ENCODE measurements around the gene STOM.
"Not testable (repeated sequence)": the region's sequence is repeated elsewhere in the genome, so short reads cannot be mapped to it uniquely, and the experiment has no call there.

The STOM gene, protein sequence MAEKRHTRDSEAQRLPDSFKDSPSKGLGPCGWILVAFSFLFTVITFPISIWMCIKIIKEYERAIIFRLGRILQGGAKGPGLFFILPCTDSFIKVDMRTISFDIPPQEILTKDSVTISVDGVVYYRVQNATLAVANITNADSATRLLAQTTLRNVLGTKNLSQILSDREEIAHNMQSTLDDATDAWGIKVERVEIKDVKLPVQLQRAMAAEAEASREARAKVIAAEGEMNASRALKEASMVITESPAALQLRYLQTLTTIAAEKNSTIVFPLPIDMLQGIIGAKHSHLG

DNA sequence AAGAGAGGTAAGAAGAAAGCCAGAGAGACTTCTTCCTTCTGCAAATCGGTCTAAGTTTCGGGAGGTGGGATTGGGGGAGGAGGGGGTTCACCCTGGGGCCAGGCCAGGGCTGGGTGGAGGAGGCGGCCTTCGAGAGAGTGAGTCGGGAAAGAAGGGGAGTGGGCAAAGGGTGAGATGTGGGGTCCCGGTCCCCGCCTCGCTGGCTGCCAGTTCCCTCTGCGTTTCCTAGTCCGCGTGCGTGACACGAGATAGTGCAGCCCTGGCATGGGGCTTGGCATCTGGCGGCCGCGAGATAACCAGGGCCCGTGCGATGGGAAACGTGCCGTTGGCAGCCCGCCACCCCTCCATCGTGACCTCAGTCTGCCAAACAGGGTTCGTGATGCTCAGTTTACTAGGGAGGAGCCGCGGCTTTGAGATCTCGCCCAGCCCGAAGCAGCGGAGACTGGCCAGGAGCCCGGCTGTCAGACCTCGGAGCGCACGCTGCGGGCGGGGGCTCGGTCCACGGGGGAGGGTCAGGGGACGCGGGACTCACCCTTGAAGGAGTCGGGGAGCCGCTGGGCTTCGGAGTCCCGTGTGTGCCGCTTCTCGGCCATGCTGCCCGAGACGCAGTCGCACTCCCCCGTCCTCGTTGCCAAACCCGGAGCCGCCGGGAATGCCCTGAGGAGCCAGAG lies at the start of gene STOM:
Gene STOM (minus strand): TSS at position 656 of the 671 bp plus-strand sequence. CDS start 63 bp downstream, at position 593.
- DNase-seq, result peak in 1 of 2 experiments; percentile 46

DNA sequence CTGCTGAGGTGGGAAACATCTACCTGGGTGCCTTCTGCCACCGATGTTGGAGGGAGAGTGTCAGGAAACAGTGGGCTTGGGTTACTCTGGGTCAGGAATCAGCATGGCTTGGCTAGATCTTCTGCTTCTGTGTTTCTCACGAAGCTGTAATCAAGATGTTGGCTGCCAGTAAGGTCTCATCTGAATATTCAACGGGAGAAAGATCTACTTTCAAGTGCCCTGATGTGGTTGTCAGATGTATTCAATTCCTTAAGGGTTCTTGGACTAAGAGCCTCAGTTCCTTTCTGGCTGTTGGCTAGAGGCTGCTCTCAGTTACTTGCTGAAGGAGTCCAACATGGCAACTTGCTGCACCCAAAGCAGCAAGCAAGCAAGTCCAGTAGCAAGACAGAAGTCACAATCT lies 41.9 kb upstream of the STOM start:
- no peak for DNase-seq

DNA sequence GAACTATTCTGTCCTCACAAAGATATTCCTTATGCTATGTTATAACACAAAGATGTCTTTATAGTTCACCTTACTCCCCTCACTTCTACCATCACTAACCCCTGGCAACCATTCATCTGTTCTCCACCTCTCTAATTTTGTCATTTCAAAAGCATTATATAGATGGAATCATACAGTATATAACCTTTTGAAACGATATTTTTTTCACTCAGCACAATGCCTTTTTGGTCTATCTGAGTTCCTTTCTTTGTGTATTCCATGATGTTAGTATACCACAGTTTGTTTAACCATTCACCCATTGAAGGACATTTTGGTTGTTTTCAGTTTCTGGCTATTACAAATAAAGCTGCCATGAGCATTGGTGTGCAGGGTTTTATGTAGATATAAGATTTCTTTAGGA lies 35.8 kb upstream of the STOM start:
- no peak for DNase-seq

DNA sequence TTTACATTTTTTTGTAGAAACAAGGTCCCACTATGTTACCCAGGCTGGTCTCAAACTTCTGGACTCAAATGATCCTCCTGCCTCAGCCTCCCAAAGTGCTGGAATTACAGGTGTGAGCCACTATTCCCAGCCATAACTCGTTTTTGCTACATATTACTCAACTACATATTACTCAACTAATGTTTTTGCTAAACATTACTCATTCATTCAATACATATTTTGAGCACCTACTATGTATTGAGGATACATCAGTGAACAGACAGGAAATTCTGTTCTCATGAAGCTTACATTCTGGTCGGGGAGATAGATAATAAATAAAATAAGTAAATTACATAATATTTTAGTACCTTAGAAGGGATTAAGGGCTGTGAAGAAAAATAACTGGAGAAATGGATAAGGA lies 34.9 kb upstream of the STOM start:
- no peak for DNase-seq

DNA sequence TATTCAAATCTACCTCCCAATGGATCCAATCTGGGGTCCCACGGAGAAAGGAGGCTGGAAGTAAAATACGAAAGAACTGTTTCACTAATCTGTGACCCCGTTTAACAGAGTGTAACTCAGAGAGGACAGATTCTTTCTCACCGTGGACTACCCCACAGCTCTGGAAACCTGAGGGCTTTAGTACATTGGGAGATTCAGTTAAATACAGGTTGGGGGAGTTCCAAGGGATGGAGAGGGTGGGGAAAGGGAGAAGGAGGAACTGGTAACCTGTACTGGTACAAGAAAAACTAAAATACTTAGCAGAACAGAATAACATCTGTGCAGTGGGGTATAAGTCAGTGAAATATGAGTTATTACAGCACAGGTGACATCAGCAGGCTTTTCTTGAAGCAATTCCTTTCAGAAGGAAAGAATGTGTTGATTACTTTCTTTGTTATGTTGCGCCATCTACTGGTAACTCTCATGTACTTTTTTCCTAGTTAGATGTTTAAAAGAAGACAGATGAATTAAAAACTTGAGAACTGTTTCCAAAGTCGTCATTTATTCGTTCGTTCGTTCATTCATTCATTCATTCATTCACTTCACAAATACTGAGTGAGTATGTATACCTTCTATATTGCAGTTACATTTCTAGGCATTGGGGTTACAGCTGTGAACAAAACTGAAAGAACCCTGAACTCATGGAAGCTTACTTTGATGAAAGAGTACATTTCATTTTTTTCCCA lies 30.0 kb upstream of the STOM start:
- peak; percentile 15 to 55 for DNase-seq

DNA sequence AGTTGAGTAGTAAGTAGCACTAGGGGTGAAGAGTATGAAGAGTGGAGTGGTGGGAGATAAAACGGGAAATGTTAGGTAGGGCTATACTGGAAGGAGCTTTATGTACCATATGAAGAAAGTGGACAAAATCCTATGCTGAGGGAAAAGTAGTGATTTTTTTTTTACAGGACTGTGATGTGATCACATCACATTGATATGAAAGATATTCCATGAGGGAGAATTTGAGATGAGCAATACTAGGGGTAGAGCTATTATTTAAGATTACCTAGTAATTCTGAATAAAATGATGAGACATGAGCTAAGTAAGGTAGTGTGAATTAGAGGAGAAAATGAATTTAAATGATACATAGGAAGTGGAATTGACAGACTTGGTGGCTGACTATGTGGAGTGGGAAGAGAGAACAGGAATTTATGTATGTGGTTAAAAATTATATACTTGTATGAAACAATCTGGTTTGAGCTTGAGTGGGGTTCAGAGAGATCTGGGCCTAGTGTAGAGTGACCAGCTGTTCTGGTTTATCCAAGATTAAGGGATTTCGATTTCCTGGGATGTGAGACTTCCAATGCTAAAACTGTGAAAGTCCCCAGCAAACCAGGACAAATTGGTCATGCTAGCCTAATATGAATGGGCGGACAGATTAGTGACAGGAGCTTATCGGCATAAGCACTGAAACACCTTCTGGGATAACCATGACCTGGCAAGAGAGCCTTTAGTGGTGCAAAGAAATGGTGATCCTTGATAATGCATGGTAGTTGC lies 29.3 kb upstream of the STOM start:
- DNase-seq, result no peak

DNA sequence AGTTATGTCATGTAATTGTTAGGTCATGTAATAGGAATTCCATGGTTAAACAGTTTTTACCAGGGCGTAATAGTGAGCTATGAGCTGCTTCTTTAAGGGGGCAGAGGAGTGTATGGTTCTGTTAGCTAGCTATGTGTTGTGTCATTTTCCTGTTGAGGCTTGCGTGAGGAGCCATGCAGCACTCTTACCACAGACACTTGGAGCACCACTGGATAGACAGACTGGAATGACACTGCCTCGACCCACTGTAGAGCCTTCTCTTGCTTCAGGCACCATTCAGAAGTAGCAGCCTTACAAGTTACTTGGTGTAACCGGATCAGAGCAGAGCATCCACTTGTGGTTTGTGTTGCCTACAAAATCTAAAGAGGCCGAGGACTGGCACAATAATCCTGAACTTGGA lies 28.3 kb upstream of the STOM start:
- no peak for DNase-seq

DNA sequence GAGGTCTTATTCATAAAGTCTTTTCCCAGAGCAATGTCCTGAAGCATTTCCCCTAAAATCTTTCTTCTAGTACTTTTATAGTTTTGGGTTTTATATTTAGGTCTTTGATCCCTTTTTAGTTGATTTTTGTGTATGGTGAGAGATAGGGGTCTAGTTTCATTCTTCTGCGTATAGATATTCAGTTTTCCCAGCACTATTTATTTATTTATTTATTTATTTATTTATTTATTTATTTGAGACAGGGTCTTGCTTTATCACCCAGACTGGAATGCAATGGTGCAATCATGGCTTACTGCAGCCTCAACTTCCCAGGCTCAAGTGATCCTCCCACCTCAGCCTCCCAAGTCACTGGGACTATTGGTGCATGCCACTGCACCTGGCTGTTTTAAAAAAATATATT lies 27.2 kb upstream of the STOM start:
- not testable (repeated sequence) for DNase-seq

DNA sequence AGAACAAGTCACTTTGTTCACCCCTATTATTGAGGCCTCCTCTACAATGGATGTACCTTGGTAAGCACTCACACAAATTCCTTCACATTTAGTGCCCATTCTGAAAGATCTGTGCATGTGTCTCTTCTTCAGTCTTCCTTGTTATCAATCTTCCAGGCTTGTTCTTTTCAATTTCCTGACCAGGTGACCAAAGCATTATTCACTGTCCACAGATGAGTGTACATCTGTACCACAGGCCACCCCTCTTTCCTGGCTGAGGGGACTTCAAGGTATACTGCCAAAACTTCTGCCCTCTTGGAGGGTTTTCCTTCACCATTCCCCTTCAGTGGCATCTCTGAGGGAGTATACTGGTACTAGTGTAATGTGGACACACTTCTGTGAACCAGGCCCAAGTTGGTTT lies 25.5 kb upstream of the STOM start:
- no peak for DNase-seq

DNA sequence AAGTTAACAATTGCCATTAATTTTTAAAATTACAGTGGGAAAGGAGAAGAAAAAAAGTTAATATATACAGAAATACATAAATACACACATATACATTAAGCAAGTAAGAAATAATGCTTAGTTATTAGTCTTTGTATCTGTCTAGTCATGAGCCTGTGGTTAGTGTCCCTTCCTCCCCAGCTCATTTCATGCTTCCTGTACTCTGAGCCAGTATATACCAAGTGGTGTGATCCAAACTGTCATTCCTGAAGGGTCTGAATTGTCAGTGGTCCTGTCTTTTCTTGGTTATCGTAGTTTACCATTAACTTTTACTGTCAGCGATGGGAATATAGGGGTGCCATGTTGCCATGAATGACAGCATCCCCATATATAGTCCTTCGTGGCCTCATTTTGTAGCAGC lies 24.2 kb upstream of the STOM start:
- no peak for DNase-seq

DNA sequence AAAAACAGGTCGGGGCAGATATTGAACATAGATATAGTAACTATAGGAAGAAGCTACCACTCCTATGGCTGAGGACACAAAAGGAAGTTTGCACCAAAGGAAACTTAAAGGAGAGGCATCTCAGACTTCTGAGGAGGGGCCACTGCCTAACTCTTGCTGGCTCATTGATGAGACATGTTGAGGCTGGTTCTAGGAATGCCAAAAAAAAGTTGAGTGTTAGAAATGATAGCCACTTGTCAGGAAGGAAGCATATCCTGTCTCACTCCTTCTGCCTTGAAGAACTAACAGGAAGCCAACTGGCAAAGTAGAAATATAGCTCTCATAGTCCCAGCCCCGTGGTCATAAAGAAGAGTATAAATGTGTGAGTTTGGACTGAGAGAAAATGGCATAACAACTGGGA lies 23.3 kb upstream of the STOM start:
- no peak for DNase-seq

DNA sequence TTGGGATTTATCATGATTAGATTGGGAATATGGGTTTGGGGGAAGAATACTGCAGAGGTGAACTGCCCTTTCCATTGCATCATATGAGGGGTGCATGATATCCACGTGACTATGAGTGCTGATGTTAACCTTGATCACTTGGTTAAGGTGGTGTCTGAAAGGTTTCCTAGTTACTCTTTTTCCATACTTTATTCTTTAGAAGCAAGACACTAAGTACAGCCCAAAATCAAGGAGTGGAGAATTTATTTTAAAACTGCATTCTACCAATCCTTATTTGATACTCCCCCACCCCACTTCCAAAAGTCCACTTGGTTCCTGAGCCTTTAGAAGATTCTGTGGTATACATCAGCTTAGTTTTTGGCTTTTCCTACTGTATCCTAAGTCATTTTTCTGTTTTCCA lies 20.3 kb upstream of the STOM start:
- DNase-seq, result no peak

DNA sequence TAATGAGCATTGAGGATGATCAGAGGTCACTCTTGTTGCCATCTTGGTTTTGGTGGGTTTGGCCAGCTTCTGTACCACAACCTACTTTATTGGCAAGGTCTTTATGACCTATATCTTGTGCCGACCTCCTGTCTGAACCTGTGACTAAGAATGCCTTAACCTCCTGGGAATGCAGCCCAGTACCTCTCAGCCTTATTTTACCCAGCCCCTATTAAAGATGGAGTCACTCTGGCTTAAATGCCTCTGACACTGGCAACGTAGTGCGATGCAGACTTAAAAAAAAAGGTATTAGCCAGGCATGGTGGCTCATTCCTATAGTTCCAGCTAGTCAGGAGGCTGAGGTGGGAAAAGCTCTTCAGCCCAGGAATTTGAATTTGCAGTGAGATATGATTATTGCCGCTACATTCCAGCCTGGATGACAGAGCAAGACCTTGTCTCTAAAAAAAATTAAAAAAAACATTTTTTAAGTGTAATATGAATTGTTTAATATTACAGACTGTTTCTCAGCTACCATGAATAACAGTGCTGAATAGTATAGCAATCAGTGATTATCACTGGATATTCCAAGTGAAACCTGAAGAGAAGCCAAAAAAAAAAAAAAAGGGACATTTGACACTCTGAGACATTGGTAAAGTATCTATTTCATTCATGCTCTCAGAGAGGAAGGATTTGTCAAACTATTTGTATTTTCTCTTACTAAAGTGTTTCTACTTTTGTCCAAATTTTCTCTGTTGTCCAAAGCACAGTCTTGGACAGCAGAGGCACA lies 18.3 kb upstream of the STOM start:
- no peak for DNase-seq

DNA sequence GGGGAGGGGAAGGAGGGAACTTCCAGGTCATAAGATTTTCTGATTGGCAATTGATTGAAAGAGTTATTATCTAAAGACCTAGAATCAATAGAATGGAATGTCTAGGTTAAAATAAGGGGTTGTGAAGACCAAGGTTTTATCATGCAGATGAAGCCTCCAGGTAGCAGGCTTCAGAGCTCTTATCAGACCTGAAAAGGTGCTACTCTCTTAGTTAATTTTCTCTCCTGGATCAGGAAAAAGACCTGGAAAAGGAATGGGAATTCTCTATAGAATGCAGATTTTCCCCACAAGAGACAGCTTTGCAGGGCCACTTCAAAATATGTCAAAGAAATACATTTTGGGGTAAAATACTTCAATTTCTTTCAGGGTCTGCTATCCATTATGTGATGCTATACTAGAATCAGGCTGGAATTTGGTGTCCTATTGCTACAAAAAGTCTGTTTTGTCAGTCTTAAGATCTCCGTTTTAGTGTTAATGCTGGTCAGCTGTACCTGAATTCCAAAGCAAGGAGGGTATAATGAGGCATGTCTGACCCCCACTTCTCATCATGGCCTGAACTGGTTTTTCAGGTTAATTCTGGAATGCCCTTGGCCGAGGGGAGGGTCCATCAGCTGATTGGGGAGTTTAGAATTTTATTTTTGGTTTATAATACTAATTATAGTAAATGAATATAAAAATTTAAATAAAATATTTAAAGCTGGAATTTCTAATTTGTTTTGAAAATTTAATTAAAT lies 16.6 kb upstream of the STOM start:
- no peak for DNase-seq

DNA sequence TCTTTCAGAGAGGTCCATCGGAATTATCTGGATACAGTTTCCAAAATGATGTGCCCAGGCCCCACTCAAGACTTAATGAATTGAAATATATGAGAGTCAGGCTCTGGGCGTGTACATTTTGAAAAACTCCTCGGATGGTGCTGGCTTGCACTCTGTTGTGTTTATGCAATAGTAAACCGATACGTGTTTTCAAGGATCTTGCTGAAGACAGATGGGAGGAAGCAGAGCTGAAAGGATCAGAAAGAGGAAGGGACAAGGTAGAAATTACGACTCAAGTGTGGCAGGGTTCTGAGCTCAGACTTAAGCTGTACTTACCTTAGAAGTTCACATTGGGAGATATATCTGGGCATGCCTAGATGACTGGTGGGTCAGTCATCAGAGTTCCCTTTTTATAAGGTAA lies 13.7 kb upstream of the STOM start:
- DNase-seq, result no peak

DNA sequence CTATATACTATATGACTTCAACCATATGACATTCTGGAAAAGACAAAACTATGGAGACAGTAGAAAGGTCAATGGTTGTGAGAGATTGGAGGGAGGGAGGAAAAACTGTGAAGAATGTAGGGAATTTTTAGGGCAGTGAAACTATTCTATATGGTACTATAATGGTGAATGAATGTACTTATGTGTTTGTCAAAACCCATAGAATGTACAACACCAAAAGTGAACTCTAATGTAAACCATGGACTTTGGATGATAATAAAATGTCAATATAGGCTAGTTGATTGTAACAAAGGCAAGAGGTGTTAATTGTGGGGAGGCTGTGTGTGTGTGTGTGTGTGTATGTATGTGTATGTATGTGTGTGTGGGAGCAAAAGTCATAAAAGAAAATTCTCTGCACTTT lies 10.8 kb upstream of the STOM start:
- no peak for DNase-seq

DNA sequence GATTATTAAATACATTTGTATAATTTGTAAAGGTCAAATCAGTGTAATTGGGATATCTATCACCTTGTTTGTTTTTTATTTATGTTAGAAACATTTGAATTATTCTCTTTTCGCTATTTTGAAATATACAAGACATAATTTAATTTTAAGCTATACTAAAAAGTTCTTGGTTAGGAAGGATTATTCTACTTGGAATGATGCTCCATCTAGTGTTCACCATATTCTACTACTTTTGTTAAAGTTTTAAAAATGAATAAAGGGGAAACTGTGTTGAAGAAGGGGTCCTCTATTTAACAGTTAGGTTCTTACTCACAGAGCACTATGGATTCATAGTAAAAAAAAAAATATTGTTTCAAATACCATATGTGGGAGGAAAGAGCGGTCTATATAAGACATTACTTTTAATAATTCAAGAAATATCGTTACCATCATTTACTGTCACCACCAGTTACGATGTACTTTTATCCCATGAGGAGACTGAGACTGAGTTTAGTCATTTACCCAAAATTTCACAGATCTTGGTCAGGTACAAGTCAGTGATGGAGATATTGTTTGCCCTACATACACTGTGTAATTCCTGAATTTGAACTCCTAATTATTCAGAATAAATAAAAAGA lies 6.3 kb upstream of the STOM start:
- DNase-seq, result no peak

DNA sequence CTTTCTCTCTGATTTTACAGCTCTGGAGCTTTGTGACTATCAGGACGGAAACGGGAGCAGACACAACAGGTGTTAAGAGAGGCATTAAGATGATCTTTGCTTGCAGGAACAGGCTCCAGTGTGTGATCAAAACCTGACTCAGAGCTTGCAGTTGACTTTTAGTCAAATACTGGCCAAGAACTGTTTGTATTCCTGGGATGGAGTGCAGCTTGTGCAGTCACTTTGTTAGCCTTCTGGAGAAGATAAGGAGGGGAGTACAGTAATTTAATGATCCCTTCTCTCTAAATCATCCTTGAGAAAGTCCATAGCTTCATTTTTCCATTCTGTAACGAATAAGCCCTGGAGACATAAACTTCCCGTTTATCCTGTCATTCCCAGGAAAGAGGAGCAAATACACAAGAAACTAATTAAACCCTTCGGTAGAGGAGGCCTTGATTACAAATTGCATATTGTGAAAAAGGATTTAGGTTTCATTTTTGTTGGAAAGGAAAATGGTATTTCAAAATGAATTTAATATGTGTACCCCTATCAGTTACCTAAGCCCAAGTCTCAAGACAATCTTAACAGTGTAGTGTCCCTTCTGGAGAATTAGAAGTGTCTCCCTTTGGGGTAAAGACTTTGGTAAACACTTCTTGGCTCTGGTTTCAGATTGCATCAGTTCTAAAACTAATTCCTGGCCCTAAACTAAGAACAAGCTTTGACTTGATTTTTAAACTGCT lies 3.1 kb upstream of the STOM start:
- DNase-seq, result no peak

DNA sequence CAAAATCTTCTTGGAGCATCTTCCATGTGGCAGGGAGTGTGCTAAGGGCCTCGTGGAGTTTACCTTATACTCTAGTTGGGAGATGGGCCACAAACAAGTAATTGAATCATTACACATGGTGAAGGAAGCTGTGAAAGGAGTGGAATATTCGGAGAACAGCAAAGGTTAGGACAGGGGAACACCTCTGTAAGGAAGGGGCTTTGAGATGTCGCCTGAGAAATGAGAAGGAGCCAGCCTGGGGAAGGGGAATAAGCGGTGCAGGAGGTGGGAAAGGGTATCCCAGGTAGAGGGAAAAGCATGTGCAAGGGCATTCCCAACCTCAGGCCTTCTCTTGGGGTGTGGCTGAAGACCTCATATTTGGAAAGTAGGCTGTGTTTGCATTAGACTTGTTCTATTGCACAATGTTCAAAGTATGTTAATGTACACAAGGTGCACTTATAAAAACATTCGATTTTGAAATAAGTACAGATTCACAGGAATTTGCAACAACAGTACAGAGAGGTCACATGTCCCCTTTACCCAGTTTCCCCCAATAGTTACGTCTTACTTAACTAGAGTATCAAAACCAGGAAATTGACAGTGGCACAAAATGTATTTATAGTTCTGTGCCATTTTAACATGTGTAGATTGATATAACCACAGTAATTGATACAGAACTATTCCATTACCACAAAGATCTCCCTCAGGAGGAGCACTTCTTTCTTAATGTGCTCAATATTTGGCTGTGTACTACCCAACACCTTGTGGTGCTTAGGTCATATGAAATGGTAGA lies 2.4 kb upstream of the STOM start:
- DNase-seq, result no peak

DNA sequence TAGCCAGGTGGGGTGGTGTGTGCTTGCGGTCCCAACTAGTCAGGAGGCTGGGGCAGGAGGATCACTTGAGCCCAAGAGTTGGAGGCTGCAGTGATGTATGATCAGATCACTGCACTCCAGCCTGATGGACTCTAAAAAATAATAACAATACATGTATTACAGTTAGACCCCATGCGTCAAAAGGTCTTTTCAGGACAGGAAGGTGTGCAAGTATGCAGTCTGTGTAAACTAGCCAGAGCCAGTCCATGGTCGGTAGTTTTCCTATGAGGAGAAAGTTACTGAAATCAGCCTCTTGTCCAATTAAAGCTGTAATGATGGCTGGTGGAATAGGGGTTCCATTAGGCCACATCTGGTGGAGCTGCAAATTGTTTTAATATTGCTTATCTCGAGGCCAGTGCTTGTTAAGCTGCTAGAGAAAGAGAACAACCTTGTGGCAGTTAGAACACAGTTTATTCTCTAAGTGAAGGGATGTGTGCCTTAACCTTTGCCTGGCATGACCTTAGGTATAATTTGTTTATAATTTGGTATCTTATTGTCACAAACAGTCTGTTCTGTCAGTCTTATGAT lies 1.5 kb upstream of the STOM start:
- DNase-seq, result no peak
